Measurements from ENCODE around the gene SOCS7.

Gene SOCS7

GRCh38 chr17:38342886-38343607 is 8.6 kb upstream of the SOCS7 start:
- peak overlapping the region in 1 of 2 donors; percentile 52 for H3K4me3 ChIP-seq (ENCODE audit: low read length in 2 of 2)
- H2BK5ac ChIP-seq (ENCODE audit: low read length) = no peak overlapping the region
- peak overlapping the region; percentile 38 for H2BK15ac ChIP-seq (ENCODE audit: low read length)
- peak overlapping the region; percentile 20 for H2AK5ac ChIP-seq (ENCODE audit: low read depth, low read length)
- H3K9ac ChIP-seq (ENCODE audit: low read depth, low read length, poor library complexity) = no peak overlapping the region
- H3K36me3 ChIP-seq (replicated peaks in 1 of 2; ENCODE audit: control insufficient read depth in 2 of 2, insufficient read depth in 2 of 2, low read length in 2 of 2) = no peaks in the 10 kb centered on the region
- peak overlapping the region; percentile 19 for H3K18ac ChIP-seq (ENCODE audit: low read length)
- no peak overlapping the region for H3K27ac ChIP-seq (replicated peaks; ENCODE audit: low read length)
- WGBS, 2 donors (ENCODE audit: extremely low coverage in 2 of 2, insufficient read length in 2 of 2, insufficient replicate concordance in 1 of 2) = no CpG with 5 or more reads among the region's 18 CpGs
- H4K91ac ChIP-seq (ENCODE audit: low read depth, low read length, poor library complexity) = no peak overlapping the region
- H3K4me2 ChIP-seq (ENCODE audit: insufficient read depth, low read length, poor library complexity, severe bottlenecking) = no peak overlapping the region
- H4K8ac ChIP-seq (ENCODE audit: low read depth, low read length) = peak overlapping the region; percentile 19
- no peak overlapping the region for H2BK12ac ChIP-seq (ENCODE audit: low read length)
- H3K4ac ChIP-seq (ENCODE audit: low read length) = peak overlapping the region; percentile 12
- no peak for DNase-seq (ENCODE audit: low spot score)
- H3K14ac ChIP-seq (ENCODE audit: low read length) = no peak overlapping the region
- H3K79me1 ChIP-seq (ENCODE audit: low read depth, low read length) = no peaks in the 10 kb centered on the region
- H3K23ac ChIP-seq (ENCODE audit: low read depth, low read length, poor library complexity) = no peak overlapping the region
- no peaks in the 10 kb centered on the region for H3K9me3 ChIP-seq (replicated peaks in 1 of 2; ENCODE audit: control insufficient read depth in 2 of 2, insufficient read depth in 1 of 2, low read depth in 1 of 2, low read length in 2 of 2)
- H3K27me3 ChIP-seq (ENCODE audit: control insufficient read depth in 3 of 3, insufficient read depth in 3 of 3, low read depth in 1 of 3, low read length in 3 of 3) = peaks cover 0 to 20% (median 0%) of the 10 kb centered on the region in 3 experiments
- no peak overlapping the region for H2BK120ac ChIP-seq (ENCODE audit: low read depth, low read length)
- peaks cover 3 to 8% of the 10 kb centered on the region in 2 donors for H3K4me1 ChIP-seq (ENCODE audit: control insufficient read depth in 2 of 2, insufficient read depth in 1 of 2, low read depth in 1 of 2, low read length in 2 of 2)
- no peak overlapping the region for H2AFZ ChIP-seq (ENCODE audit: low read length)

GRCh38 chr17:38343608-38344419 is 7.8 kb upstream of the SOCS7 start, which contains the start of gene GPR179:
Gene GPR179, minus strand, starts transcription at chr17:38343956. Its CDS starts 167 bp downstream, at chr17:38343789.
- H2BK5ac ChIP-seq (ENCODE audit: low read length) = no peak within 1 kb of the TSS
- no peak for DNase-seq (ENCODE audit: low spot score)
- peak within 1 kb of the TSS; percentile 66 for H3K23ac ChIP-seq (ENCODE audit: low read depth, low read length, poor library complexity)
- H4K91ac ChIP-seq (ENCODE audit: low read depth, low read length, poor library complexity) = no peak within 1 kb of the TSS
- H3K4me2 ChIP-seq (ENCODE audit: insufficient read depth, low read length, poor library complexity, severe bottlenecking) = no peak within 1 kb of the TSS
- H2BK120ac ChIP-seq (ENCODE audit: low read depth, low read length) = no peak within 1 kb of the TSS
- H3K9ac ChIP-seq (ENCODE audit: low read depth, low read length, poor library complexity) = peak within 1 kb of the TSS; percentile 74
- no peak within 1 kb of the TSS for H3K27ac ChIP-seq (replicated peaks; ENCODE audit: low read length)
- no peak within 1 kb of the TSS for H3K14ac ChIP-seq (ENCODE audit: low read length)
- peaks cover 0 to 14% (median 0%) of the 10 kb centered on the region in 3 experiments for H3K27me3 ChIP-seq (ENCODE audit: control insufficient read depth in 3 of 3, insufficient read depth in 3 of 3, low read depth in 1 of 3, low read length in 3 of 3)
- H3K4me3 ChIP-seq (ENCODE audit: low read length in 2 of 2) = peak within 1 kb of the TSS in 1 of 2 donors; percentile 52
- H3K4ac ChIP-seq (ENCODE audit: low read length) = peak within 1 kb of the TSS; percentile 12
- no peaks in the 10 kb centered on the region for H3K36me3 ChIP-seq (replicated peaks in 1 of 2; ENCODE audit: control insufficient read depth in 2 of 2, insufficient read depth in 2 of 2, low read length in 2 of 2)
- H2BK15ac ChIP-seq (ENCODE audit: low read length) = peak within 1 kb of the TSS; percentile 38
- peak within 1 kb of the TSS; percentile 20 for H2AK5ac ChIP-seq (ENCODE audit: low read depth, low read length)
- peak within 1 kb of the TSS; percentile 16 for H2BK12ac ChIP-seq (ENCODE audit: low read length)
- no peaks in the 10 kb centered on the region for H3K79me1 ChIP-seq (ENCODE audit: low read depth, low read length)
- H2AFZ ChIP-seq (ENCODE audit: low read length) = peak within 1 kb of the TSS; percentile 13
- H3K9me3 ChIP-seq (replicated peaks in 1 of 2; ENCODE audit: control insufficient read depth in 2 of 2, insufficient read depth in 1 of 2, low read depth in 1 of 2, low read length in 2 of 2) = no peaks in the 10 kb centered on the region
- peak within 1 kb of the TSS; percentile 19 for H4K8ac ChIP-seq (ENCODE audit: low read depth, low read length)
- H3K18ac ChIP-seq (ENCODE audit: low read length) = peak within 1 kb of the TSS; percentile 25
- H3K4me1 ChIP-seq (ENCODE audit: control insufficient read depth in 2 of 2, insufficient read depth in 1 of 2, low read depth in 1 of 2, low read length in 2 of 2) = peaks cover 3 to 8% of the 10 kb centered on the region in 2 donors
- WGBS, 2 donors (ENCODE audit: extremely low coverage in 2 of 2, insufficient read length in 2 of 2, insufficient replicate concordance in 1 of 2) = no CpG with 5 or more reads among the region's 18 CpGs

GRCh38 chr17:38344420-38344745 is 7.3 kb upstream of the SOCS7 start:
- H3K4me1 ChIP-seq (ENCODE audit: control insufficient read depth in 2 of 2, insufficient read depth in 1 of 2, low read depth in 1 of 2, low read length in 2 of 2) = peaks cover 4 to 8% of the 10 kb centered on the region in 2 donors
- no peak overlapping the region for H3K4me3 ChIP-seq (ENCODE audit: low read length in 2 of 2)
- DNase-seq (ENCODE audit: low spot score) = no peak
- H2BK15ac ChIP-seq (ENCODE audit: low read length) = no peak overlapping the region
- H3K9ac ChIP-seq (ENCODE audit: low read depth, low read length, poor library complexity) = peak overlapping the region; percentile 74
- no peak overlapping the region for H2AK5ac ChIP-seq (ENCODE audit: low read depth, low read length)
- no peak overlapping the region for H4K91ac ChIP-seq (ENCODE audit: low read depth, low read length, poor library complexity)
- H4K8ac ChIP-seq (ENCODE audit: low read depth, low read length) = no peak overlapping the region
- no peaks in the 10 kb centered on the region for H3K36me3 ChIP-seq (replicated peaks in 1 of 2; ENCODE audit: control insufficient read depth in 2 of 2, insufficient read depth in 2 of 2, low read length in 2 of 2)
- no peak overlapping the region for H3K27ac ChIP-seq (replicated peaks; ENCODE audit: low read length)
- H2BK12ac ChIP-seq (ENCODE audit: low read length) = no peak overlapping the region
- peaks cover 0 to 12% (median 0%) of the 10 kb centered on the region in 3 experiments for H3K27me3 ChIP-seq (ENCODE audit: control insufficient read depth in 3 of 3, insufficient read depth in 3 of 3, low read depth in 1 of 3, low read length in 3 of 3)
- H3K79me1 ChIP-seq (ENCODE audit: low read depth, low read length) = no peaks in the 10 kb centered on the region
- H2BK120ac ChIP-seq (ENCODE audit: low read depth, low read length) = no peak overlapping the region
- no peak overlapping the region for H2BK5ac ChIP-seq (ENCODE audit: low read length)
- peak overlapping the region; percentile 66 for H3K23ac ChIP-seq (ENCODE audit: low read depth, low read length, poor library complexity)
- no peak overlapping the region for H3K14ac ChIP-seq (ENCODE audit: low read length)
- WGBS, 2 donors (ENCODE audit: extremely low coverage in 2 of 2, insufficient read length in 2 of 2, insufficient replicate concordance in 1 of 2) = no CpG with 5 or more reads among the region's 3 CpGs
- no peak overlapping the region for H3K18ac ChIP-seq (ENCODE audit: low read length)
- H3K4ac ChIP-seq (ENCODE audit: low read length) = no peak overlapping the region
- H2AFZ ChIP-seq (ENCODE audit: low read length) = no peak overlapping the region
- H3K4me2 ChIP-seq (ENCODE audit: insufficient read depth, low read length, poor library complexity, severe bottlenecking) = no peak overlapping the region
- H3K9me3 ChIP-seq (replicated peaks in 1 of 2; ENCODE audit: control insufficient read depth in 2 of 2, insufficient read depth in 1 of 2, low read depth in 1 of 2, low read length in 2 of 2) = no peaks in the 10 kb centered on the region

- Histone ChIP-seq H3K27ac (replicated peaks; ENCODE audit: low read length) (no peak overlapping the region), H3K9ac (ENCODE audit: low read depth, low read length, poor library complexity) (no peak overlapping the region), H2BK120ac (ENCODE audit: low read depth, low read length) (no peak overlapping the region), H2BK15ac (ENCODE audit: low read length) (no peak overlapping the region), H4K91ac (ENCODE audit: low read depth, low read length, poor library complexity) (no peak overlapping the region), H3K4ac (ENCODE audit: low read length) (no peak overlapping the region), H2AFZ (ENCODE audit: low read length) (no peak overlapping the region), H4K8ac (ENCODE audit: low read depth, low read length) (no peak overlapping the region), H3K4me2 (ENCODE audit: insufficient read depth, low read length, poor library complexity, severe bottlenecking) (no peak overlapping the region), H3K14ac (ENCODE audit: low read length) (no peak overlapping the region), H2BK12ac (ENCODE audit: low read length) (no peak overlapping the region), H3K18ac (ENCODE audit: low read length) (no peak overlapping the region), H3K4me3 (ENCODE audit: low read length in 2 of 2) (no peak overlapping the region), H2AK5ac (ENCODE audit: low read depth, low read length) (no peak overlapping the region), H2BK5ac (ENCODE audit: low read length) (no peak overlapping the region), H3K9me3 (replicated peaks in 1 of 2; ENCODE audit: control insufficient read depth in 2 of 2, insufficient read depth in 1 of 2, low read depth in 1 of 2, low read length in 2 of 2) (no peaks in the 10 kb centered on the region), H3K36me3 (replicated peaks in 1 of 2; ENCODE audit: control insufficient read depth in 2 of 2, insufficient read depth in 2 of 2, low read length in 2 of 2) (no peaks in the 10 kb centered on the region), H3K27me3 (ENCODE audit: control insufficient read depth in 3 of 3, insufficient read depth in 3 of 3, low read depth in 1 of 3, low read length in 3 of 3) (peaks cover 0 to 10% (median 0%) of the 10 kb centered on the region in 3 experiments), H3K23ac (ENCODE audit: low read depth, low read length, poor library complexity) (no peak overlapping the region), H3K79me1 (ENCODE audit: low read depth, low read length) (no peaks in the 10 kb centered on the region), H3K4me1 (ENCODE audit: control insufficient read depth in 2 of 2, insufficient read depth in 1 of 2, low read depth in 1 of 2, low read length in 2 of 2) (peaks cover 8% of the 10 kb centered on the region in 2 donors)
- WGBS, 2 donors (ENCODE audit: extremely low coverage in 2 of 2, insufficient read length in 2 of 2, insufficient replicate concordance in 1 of 2) = no CpG with 5 or more reads among the region's 7 CpGs
- no peak for DNase-seq (ENCODE audit: low spot score)
These were observed 5.9 kb upstream of the SOCS7 start for GRCh38 chr17:38345743-38346142.

Measured in neuronal stem cell (in vitro differentiated cells).